Measurements from ENCODE around the gene LPCAT1.
"Not testable (repeated sequence)": the region's sequence is repeated elsewhere in the genome, so short reads cannot be mapped to it uniquely, and the experiment has no call there.

LPCAT1 gene

GRCh38 chr5:1463326-1464095 lies 60.2 kb downstream of the LPCAT1 start:
- in situ Hi-C loops (cut with HindIII; ENCODE audit: low sequenced_read_pairs): no loop called here
- H3K4me3 ChIP-seq (ENCODE audit: low read depth, low read length): no peak overlapping the region
- no peak for DNase-seq (ENCODE audit: low read depth, low spot score)
- no peak for TF ChIP-seq CTCF (IDR thresholded peaks at IDR 0.05; ENCODE audit: low read depth, low read length)

GRCh38 chr5:1462358-1462757 lies 61.4 kb downstream of the LPCAT1 start:
- TF ChIP-seq CTCF (IDR thresholded peaks at IDR 0.05; ENCODE audit: low read depth, low read length): no peak
- no peak for DNase-seq (ENCODE audit: low read depth, low spot score)
- H3K4me3 ChIP-seq (ENCODE audit: low read depth, low read length): no peak overlapping the region
- in situ Hi-C loops (cut with HindIII; ENCODE audit: low sequenced_read_pairs): no loop called here

GRCh38 chr5:1461396-1461795 lies 62.4 kb downstream of the LPCAT1 start:
- no peak for TF ChIP-seq CTCF (IDR thresholded peaks at IDR 0.05; ENCODE audit: low read depth, low read length)
- in situ Hi-C loops (cut with HindIII; ENCODE audit: low sequenced_read_pairs): no loop called here
- no peak for DNase-seq (ENCODE audit: low read depth, low spot score)
- H3K4me3 ChIP-seq (ENCODE audit: low read depth, low read length): no peak overlapping the region

- no peak for DNase-seq (ENCODE audit: low read depth, low spot score)
- in situ Hi-C loops (cut with HindIII; ENCODE audit: low sequenced_read_pairs): no loop called here
Measured at GRCh38 chr5:1460054-1460682, 63.6 kb downstream of the LPCAT1 start.

GRCh38 chr5:1459435-1459834 lies 64.3 kb downstream of the LPCAT1 start:
- in situ Hi-C loops (cut with HindIII; ENCODE audit: low sequenced_read_pairs); DNase-seq (ENCODE audit: low read depth, low spot score); H3K4me3 ChIP-seq (ENCODE audit: low read depth, low read length): not testable (repeated sequence)

More at GRCh38 chr5:1460054-1460682, 63.6 kb downstream of the LPCAT1 start:
- no peak overlapping the region for H3K4me3 ChIP-seq (ENCODE audit: low read depth, low read length)
- no peak for TF ChIP-seq CTCF (IDR thresholded peaks at IDR 0.05; ENCODE audit: low read depth, low read length)

GRCh38 chr5:1456110-1456881 lies 67.5 kb downstream of the LPCAT1 start:
- H3K4me3 ChIP-seq (ENCODE audit: low read depth, low read length); in situ Hi-C loops (cut with HindIII; ENCODE audit: low sequenced_read_pairs); DNase-seq (ENCODE audit: low read depth, low spot score): not testable (repeated sequence)

GRCh38 chr5:1453613-1454012 lies 70.1 kb downstream of the LPCAT1 start:
- no peak for TF ChIP-seq CTCF (IDR thresholded peaks at IDR 0.05; ENCODE audit: low read depth, low read length)
- no peak overlapping the region for H3K4me3 ChIP-seq (ENCODE audit: low read depth, low read length)
- DNase-seq (ENCODE audit: low read depth, low spot score): no peak
- in situ Hi-C loops (cut with HindIII; ENCODE audit: low sequenced_read_pairs): no loop called here
